Stomach smooth muscle (tissue), 2 donors: Measurements from ENCODE around the gene SLC35F1.

Experiments used
- H3K27ac ChIP-seq: one replicate; pipeline ENCODE4 v1.7.0; 2013; ENCODE audit warnings: mild to moderate bottlenecking, low read length, inconsistent platforms
- H3K27me3 ChIP-seq, 2 donors: one replicate each; pipeline ENCODE4 v1.7.0; 2013; ENCODE audit warnings: low read length in 2 of 2; ENCODE audit not compliant: insufficient read depth in 2 of 2, control insufficient read depth in 1 of 2
- H3K36me3 ChIP-seq, 2 donors: one replicate each; pipeline ENCODE4 v1.7.0; 2013; ENCODE audit warnings: low read length in 2 of 2; ENCODE audit not compliant: control insufficient read depth in 2 of 2, insufficient read depth in 2 of 2
- H3K4me1 ChIP-seq: one replicate; pipeline ENCODE4 v1.7.0; 2013; ENCODE audit warnings: low read length; ENCODE audit not compliant: control insufficient read depth, insufficient read depth
- H3K4me3 ChIP-seq, 2 donors: one replicate each; pipeline ENCODE4 v1.7.0; 2013; ENCODE audit warnings: low read length in 2 of 2
- H3K9ac ChIP-seq, 2 donors: one replicate each; pipeline ENCODE4 v1.7.0; 2013; ENCODE audit warnings: low read length in 2 of 2, mild to moderate bottlenecking in 1 of 2
- H3K9me3 ChIP-seq, 2 donors: one replicate each; pipeline ENCODE4 v1.7.0; 2013; ENCODE audit warnings: low read length in 2 of 2; ENCODE audit not compliant: control insufficient read depth in 2 of 2
- donor health status: healthy.
- donor health status: Pancreatic carcinoma.

The SLC35F1 gene

GRCh38 chr6:118061666-118062065 lies 154.6 kb downstream of the SLC35F1 start:
- no peak overlapping the region for H3K4me3 ChIP-seq
- H3K9me3 ChIP-seq: no peaks in the 10 kb centered on the region
- H3K27ac ChIP-seq: no peak overlapping the region
- H3K36me3 ChIP-seq: no peaks in the 10 kb centered on the region
- no peak overlapping the region for H3K9ac ChIP-seq
- H3K4me1 ChIP-seq: no peaks in the 10 kb centered on the region
- H3K27me3 ChIP-seq: no peaks in the 10 kb centered on the region

GRCh38 chr6:118080547-118080946 lies 173.5 kb downstream of the SLC35F1 start:
- no peaks in the 10 kb centered on the region for H3K36me3 ChIP-seq
- H3K4me3 ChIP-seq: no peak overlapping the region
- H3K27ac ChIP-seq: no peak overlapping the region
- no peaks in the 10 kb centered on the region for H3K27me3 ChIP-seq
- H3K4me1 ChIP-seq: no peaks in the 10 kb centered on the region
- no peaks in the 10 kb centered on the region for H3K9me3 ChIP-seq
- H3K9ac ChIP-seq: no peak overlapping the region

DNA sequence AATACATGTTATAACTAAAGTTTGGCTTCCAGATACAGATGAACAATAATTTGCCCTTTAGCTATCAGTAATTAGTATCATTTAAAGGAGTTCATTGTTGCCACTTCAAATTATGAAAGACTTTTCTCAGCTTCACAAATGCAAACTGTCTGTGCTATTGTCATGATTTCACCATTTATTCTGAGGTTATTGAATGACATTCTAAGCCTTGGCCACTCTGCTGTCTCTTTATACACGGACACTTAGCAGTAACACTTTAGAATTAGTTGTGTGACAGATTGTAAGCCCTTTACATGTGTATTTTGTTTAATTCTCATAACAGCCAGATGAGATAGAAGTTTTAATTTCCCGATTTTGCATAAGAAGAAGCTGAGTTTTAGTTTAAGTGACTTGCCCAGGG lies 176.6 kb downstream of the SLC35F1 start:
- no peak overlapping the region for H3K4me3 ChIP-seq
- no peaks in the 10 kb centered on the region for H3K27me3 ChIP-seq
- no peak overlapping the region for H3K27ac ChIP-seq
- no peaks in the 10 kb centered on the region for H3K4me1 ChIP-seq
- no peak overlapping the region for H3K9ac ChIP-seq
- no peaks in the 10 kb centered on the region for H3K9me3 ChIP-seq
- H3K36me3 ChIP-seq: no peaks in the 10 kb centered on the region

DNA sequence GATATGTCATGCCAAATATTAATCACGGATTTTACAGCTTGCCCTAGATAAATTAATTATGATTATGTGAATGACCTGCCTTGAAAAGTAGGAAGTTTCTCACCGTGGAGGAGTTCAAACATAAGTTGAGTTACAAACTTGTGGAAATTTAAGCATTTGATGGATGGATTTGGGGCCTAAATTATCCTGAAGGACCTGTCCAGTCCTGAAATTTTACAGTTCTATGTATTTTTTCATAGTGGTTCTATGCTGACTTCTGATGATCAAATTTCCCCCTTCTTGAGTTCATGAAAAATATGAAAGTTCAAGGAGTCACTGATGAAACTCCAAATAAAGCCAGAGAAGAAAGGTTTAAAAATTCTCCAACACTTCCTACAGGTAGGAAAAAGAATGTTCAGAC lies 178.6 kb downstream of the SLC35F1 start:
- H3K9me3 ChIP-seq: no peaks in the 10 kb centered on the region
- H3K36me3 ChIP-seq: no peaks in the 10 kb centered on the region
- no peaks in the 10 kb centered on the region for H3K4me1 ChIP-seq
- no peak overlapping the region for H3K4me3 ChIP-seq
- H3K27ac ChIP-seq: no peak overlapping the region
- H3K9ac ChIP-seq: no peak overlapping the region
- no peaks in the 10 kb centered on the region for H3K27me3 ChIP-seq

GRCh38 chr6:118086159-118086558 lies 179.1 kb downstream of the SLC35F1 start:
- Histone ChIP-seq H3K36me3 (no peaks in the 10 kb centered on the region), H3K27me3 (no peaks in the 10 kb centered on the region), H3K4me1 (no peaks in the 10 kb centered on the region), H3K27ac (no peak overlapping the region), H3K9me3 (no peaks in the 10 kb centered on the region), H3K4me3 (no peak overlapping the region), H3K9ac (no peak overlapping the region)

- H3K4me3 ChIP-seq: no peak overlapping the region
- no peaks in the 10 kb centered on the region for H3K36me3 ChIP-seq
- no peak overlapping the region for H3K9ac ChIP-seq
- peaks cover 0 to 3% of the 10 kb centered on the region in 2 donors for H3K9me3 ChIP-seq
- no peaks in the 10 kb centered on the region for H3K4me1 ChIP-seq
- H3K27me3 ChIP-seq: no peaks in the 10 kb centered on the region
- H3K27ac ChIP-seq: no peak overlapping the region
Observed at GRCh38 chr6:118092086-118092485, 185.0 kb downstream of the SLC35F1 start.

DNA sequence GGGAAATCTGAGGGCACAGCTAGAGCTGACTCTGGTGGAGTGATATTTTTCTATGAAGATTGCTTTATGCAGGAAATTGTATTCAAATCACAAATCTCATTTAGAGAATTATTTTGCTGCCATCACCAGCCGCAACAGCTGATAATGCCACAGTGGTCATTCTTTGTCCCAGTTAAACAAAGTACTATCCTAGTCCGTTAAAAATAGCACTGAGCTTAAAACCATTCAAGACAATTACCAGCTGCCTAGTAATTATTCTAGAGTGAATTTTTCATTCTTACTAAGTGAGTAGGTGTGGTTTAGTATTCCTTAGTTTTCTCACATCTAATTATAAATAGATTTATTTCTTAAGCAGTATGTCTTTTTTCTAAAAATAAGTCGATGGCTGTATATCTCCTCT lies 190.5 kb downstream of the SLC35F1 start:
- no peaks in the 10 kb centered on the region for H3K36me3 ChIP-seq
- H3K9me3 ChIP-seq: peaks cover 0 to 3% of the 10 kb centered on the region in 2 donors
- H3K4me3 ChIP-seq: no peak overlapping the region
- peaks cover 2% of the 10 kb centered on the region for H3K4me1 ChIP-seq
- H3K9ac ChIP-seq: no peak overlapping the region
- no peak overlapping the region for H3K27ac ChIP-seq
- no peaks in the 10 kb centered on the region for H3K27me3 ChIP-seq

DNA sequence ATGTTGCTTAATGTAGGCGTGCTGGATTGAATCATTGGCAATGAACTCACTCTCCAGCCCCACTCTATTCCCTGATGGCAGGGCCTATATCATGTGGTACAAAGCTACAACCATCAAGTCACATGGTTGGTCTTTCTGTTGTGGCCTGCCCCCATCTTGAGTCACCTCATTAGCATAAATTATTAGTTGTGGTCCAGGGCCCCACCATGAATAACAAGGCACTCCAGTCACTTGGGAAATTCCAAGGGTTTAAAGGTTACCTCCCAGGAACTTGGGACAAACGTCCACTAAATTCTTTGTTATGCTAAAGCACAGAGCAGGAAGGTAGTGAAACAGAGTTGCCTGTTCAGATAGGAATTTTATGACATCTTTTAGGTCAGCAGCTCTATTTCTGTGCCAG lies 193.7 kb downstream of the SLC35F1 start:
- H3K27me3 ChIP-seq: no peaks in the 10 kb centered on the region
- peaks cover 6% of the 10 kb centered on the region for H3K4me1 ChIP-seq
- no peaks in the 10 kb centered on the region for H3K36me3 ChIP-seq
- no peak overlapping the region for H3K27ac ChIP-seq
- H3K9ac ChIP-seq: no peak overlapping the region
- H3K9me3 ChIP-seq: no peaks in the 10 kb centered on the region
- no peak overlapping the region for H3K4me3 ChIP-seq

GRCh38 chr6:118101220-118101619 lies 194.2 kb downstream of the SLC35F1 start:
- Histone ChIP-seq H3K27me3 (no peaks in the 10 kb centered on the region), H3K4me3 (no peak overlapping the region), H3K36me3 (no peaks in the 10 kb centered on the region), H3K9me3 (no peaks in the 10 kb centered on the region), H3K27ac (no peak overlapping the region), H3K9ac (no peak overlapping the region), H3K4me1 (peaks cover 6% of the 10 kb centered on the region)

DNA sequence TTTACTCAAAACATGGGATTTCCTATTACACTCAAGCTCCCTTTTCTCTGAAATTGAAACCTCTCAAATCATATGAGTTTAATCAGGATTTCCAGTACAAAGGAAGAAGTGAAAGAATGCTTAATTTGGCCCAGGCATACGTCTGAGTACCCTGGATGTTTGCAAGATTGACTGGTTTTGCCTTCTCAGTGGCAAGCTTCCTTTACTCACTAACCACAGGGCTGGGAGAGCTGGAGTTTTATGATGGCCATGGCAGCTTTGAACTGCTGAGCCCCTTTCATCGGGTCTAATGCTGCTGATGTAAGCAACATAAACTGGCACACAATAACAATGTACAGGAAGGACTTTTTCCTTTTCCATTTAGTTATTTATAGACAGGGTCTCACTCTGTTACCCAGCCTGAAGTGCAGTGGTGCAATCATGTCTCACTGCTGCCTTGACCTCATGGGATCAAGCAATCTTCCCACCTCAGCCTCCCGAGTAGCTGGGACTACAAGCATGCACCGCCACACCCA lies 194.8 kb downstream of the SLC35F1 start:
- Histone ChIP-seq H3K4me1 (peaks cover 6% of the 10 kb centered on the region), H3K27ac (no peak overlapping the region), H3K36me3 (no peaks in the 10 kb centered on the region), H3K4me3 (no peak overlapping the region), H3K27me3 (no peaks in the 10 kb centered on the region), H3K9ac (no peak overlapping the region), H3K9me3 (no peaks in the 10 kb centered on the region)

GRCh38 chr6:118102401-118102800 lies 195.3 kb downstream of the SLC35F1 start:
- H3K9ac ChIP-seq: no peak overlapping the region
- peaks cover 6% of the 10 kb centered on the region for H3K4me1 ChIP-seq
- H3K36me3 ChIP-seq: no peaks in the 10 kb centered on the region
- H3K27me3 ChIP-seq: no peaks in the 10 kb centered on the region
- H3K27ac ChIP-seq: no peak overlapping the region
- no peaks in the 10 kb centered on the region for H3K9me3 ChIP-seq
- H3K4me3 ChIP-seq: no peak overlapping the region
